GM18907 (cell line): ENCODE measurements around the gene CD180.
A peak's percentile ranks its signal among the peaks of the same experiment; 100 is the strongest.

ENCODE experiments used
- ATAC-seq: cut with Tn5 transposase; IDR thresholded peaks from one replicate; pipeline ENCODE4 v1.9.1; 2021; ENCODE audit warnings: mild to moderate bottlenecking, moderate library complexity; ENCODE audit not compliant: unreplicated experiment

The CD180 gene

GRCh38 chr5:67196537-67197059 lies at the start of gene CD180:
Gene CD180, minus strand, starts transcription at chr5:67196799. Its CDS starts 158 bp downstream, at chr5:67196641.
- peak; percentile 31 for ATAC-seq

GRCh38 chr5:67246108-67246507 lies 49.5 kb upstream of the CD180 start:
- no peak for ATAC-seq

- ATAC-seq = no peak
These were observed 48.8 kb upstream of the CD180 start for GRCh38 chr5:67245259-67245846.

GRCh38 chr5:67244345-67244793 lies 47.8 kb upstream of the CD180 start:
- ATAC-seq = no peak

DNA sequence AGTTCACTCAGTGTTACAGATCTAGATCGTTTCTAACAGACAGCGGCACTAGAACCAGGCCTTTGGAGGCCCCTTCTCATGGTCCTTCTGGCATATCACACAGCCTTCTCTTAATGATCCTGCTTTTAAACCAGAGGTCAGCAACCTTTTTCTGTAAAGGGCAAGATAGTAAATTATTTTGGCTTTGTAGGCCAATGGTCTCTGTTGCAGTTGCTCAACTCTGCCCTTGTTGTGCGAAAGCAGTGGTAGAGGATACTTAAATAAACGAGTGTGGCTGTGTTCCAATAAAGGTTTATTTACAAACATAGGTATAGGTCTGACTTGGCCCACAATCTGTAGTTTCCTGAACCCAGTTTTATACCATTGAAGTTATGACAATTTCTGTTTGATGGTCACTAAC lies 47.3 kb upstream of the CD180 start:
- ATAC-seq = no peak

GRCh38 chr5:67243349-67243748 lies 46.8 kb upstream of the CD180 start:
- ATAC-seq = no peak

DNA sequence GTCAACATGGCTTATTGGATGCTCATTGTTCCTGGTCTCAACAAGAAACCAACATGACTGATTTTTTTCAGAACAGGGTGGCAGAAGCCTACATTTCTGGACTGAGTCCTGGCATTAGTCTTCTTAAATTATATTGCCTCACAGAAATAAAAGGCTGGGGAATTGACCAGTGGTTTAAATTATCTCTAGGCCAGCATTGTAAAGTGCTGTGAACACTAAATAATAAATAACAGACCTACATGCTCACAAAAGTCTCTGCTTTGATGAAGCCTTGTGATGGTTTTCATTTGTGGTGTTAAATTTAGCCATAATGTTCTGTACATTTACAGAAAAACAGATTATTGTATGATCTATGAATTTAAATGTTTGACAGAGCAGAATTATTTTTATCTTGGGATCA lies 44.7 kb upstream of the CD180 start:
- ATAC-seq = no peak

DNA sequence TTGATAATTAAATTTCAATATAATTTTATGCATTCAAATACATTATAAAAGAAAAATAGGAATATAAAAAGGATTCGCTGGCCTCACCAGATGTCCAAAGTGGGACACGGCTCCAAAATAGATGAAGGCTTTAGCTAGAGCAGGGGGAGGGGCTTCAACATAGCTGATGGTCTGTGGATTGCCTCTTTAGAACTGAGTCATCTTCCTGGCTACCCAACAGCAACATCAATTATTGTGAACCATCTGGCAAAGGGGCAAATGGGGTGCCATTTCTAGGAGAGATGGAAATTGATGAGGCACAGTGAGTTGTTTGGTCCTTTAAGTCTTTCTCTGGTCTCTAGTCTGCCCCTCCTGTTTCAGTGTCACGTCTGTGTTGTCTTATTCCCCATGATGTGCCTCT lies 44.2 kb upstream of the CD180 start:
- no peak for ATAC-seq

DNA sequence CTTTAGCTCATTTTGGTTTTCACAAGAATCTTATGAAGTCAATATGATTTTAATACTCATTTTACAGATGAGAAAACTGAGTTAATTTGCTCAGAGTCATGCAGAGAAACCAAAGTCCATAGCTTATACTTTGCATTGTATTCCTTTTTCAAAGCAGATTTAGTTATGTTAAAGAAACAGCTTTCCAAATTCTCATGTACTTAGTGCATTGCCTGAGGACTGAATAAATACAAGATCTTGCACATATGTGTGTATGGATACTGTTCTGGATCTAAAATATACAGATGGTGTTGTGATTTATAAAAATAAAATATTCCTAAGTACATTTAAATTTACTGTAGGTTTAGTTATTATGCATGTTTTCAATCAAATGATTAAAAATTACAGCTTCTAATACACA lies 43.5 kb upstream of the CD180 start:
- no peak for ATAC-seq

DNA sequence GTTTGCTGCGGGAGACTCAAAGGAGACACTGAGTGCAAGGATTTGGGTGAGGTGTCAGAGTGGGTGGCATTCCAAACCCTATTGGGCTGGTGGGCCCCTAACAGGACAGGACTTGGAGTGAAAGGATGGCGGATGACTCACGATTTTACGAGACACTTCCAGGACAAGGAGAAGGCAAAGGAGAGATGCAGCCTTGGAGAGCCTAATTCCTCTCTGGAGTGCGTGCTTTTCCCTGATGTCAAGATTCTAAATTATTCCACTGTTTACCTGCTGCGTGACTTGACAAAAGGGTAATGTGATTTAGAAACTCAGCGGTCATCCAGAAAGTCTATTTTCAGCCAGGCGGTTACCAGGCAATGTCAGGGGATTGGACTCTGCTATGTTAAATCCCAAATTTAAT lies 41.6 kb upstream of the CD180 start:
- ATAC-seq = no peak

DNA sequence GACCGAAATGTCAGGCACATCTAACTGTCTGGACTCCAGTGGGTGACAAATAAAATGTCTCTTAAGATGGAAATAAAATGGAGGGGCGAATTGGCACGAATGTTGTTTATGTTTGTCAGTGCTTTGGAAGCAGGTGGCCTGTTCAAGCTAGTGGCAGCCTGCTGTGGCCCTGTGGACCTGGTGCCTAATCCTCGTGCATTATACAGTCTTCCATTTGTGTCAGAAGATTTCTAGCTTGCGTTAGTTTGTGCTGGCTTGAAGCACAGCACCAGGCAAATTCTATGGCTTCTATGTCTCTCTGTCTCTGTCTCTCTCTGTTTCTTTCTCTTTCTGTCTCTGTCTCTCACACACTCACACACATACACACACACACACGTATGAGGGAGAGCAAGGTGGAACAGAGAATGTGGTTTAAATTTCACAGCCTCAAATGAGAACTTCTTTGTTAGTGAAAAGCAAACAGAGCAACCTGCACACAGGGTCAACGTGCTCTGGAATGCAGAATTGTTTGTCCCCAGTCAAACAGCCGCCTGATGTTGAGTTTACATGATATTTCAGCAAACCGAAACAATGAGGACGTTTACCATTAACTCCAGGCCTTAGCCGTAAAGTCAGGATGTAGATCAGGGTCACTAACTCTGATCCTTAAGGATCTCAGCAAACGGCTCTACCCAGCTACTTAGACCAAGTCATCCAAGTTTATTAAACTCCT lies 39.0 kb upstream of the CD180 start:
- no peak for ATAC-seq

GRCh38 chr5:67234671-67235176 lies 38.1 kb upstream of the CD180 start:
- ATAC-seq = no peak

- ATAC-seq = no peak
These were observed 36.5 kb upstream of the CD180 start for GRCh38 chr5:67233075-67233474.

DNA sequence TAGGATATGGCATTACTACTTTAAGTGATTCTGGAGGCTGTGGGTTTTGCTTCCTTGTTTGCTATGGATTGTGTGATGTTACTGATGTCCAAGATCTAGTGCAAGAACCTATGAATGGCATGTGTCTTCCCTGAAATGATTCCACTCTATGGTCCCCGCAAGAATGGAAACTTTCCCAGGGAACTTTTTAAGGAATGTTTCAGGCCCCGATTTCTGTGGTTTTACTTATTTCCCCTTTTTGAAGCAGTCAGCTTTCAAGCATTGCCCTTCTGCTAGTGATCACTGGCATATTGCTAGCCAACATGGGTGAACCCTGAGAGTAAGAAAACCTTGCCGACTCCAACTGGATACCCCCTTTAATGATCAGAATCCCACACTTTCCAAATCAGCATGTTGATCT lies 26.6 kb upstream of the CD180 start:
- no peak for ATAC-seq

DNA sequence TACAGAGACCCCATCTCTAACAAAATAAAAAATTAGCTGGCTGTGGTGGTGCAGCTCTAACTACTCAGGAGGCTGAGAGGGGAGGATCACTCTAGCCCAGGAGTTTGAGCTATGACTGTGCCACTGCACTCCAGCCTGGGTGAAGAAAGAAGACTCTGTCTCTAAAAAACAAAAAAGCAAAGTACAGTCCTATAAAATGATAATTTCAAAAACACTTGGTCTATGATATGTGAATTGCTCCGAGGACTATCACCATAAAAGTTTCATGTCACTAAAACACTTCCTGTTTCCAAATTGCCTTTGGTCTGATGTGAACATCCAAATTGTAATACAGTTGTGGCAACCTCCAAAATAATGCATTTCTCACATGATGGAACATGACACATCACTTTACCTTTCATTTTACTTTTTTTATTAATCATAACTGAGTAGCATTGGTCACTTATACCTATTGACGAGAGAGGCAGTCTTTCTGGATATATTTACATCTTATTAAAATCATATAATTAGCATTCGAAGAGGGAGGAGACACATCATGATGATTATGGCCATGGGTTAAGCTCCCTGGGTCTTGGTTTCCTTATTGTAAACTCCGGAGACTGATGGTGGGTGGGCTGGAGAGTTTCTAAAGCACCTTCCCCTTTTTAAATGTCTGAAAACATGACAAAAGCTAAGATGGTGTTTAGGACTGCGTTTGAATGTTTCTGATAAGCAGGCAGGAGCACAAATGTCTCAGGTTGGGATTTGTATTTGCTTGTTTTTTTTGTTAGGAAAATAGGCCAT lies 25.8 kb upstream of the CD180 start:
- peak; percentile 39 for ATAC-seq

GRCh38 chr5:67221487-67222242 lies 25.1 kb upstream of the CD180 start:
- peak; percentile 96 for ATAC-seq

DNA sequence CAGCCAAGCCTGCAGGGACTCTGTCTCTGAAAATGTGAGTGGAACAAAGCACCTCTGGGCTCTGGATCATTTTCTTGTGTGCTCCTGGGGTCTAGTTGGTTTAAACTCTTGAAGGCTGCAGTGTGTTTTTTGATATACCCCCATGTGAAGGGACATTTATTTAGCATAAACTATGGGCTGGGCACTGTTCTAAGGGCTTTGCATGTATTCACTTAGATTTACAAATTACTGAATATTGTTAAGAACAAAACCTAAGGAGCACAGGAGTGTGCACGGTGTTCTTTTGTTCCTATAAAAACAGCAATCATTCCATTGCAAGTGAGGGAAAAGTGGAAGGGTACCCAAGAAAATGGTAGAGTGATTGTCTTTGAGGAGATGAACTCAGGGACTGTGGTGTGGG lies 20.0 kb upstream of the CD180 start:
- ATAC-seq = no peak

GRCh38 chr5:67215519-67216471 lies 19.2 kb upstream of the CD180 start:
- peak; percentile 100 for ATAC-seq

DNA sequence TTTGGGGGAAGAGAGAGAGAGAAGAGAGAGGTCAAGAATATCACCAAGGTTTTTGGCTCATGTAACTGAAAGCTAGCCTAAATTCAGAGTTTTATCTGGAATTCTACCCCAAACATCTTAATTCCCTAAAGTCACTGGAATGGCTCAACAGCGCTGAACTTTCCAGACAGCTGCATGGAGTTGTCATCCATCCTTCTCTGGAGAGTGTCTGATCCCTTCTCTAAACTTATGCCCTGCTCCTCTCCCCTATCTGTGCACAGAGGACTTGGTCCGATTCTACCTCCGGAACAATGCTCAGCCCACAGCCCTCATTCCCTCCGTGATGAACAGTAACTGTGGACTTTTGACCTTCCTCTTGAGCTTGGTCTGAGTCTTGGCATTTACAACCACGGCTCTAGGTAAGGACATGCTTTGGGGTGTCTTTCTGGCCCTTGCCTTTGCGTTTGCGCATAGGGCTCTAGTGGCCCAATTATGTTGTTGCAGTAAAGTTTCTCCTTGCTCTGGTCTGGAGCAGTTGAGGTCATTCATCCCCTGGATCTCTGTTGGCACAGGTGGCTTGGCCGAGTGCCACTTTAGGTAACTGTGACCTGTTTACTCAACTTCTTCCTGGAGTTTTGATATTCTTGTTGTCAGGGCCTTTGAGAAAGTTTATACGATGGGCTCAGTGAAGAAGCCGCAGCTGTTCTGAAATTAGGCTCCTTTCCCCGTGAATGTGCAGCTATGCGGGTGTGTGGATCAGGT lies 18.3 kb upstream of the CD180 start:
- ATAC-seq = no peak
